Frontal cortex (tissue), 4 donors: ENCODE measurements around the gene ORMDL3. TPM values are rescaled to one million over a fixed set of nuclear protein-coding genes. Genes with fewer than 3 reads are reported as not detected.

Experiments
- DNase-seq, 2 donors: peaks; one replicate each; pipeline ENCODE4 v3.0.0; 2012; ENCODE audit warnings: low spot score in 2 of 2
- FAIRE-seq: peaks from 2 replicates; lab custom pipeline; 2012; peaks lifted over from hg19 to GRCh38; lab: Jason Lieb, UNC
- total RNA-seq: library from RNA; depleted of rRNA; stranded (reverse); fragments of >200 nt; gene quantifications from one replicate; pipeline ENCODE4 v1.2.3, GENCODE V29; 2014
- donor health status: control.
- donor health status: control.
- donor health status: control.

The ORMDL3 gene
- total RNA-seq = 38.3 TPM

- no peak for FAIRE-seq
Measured at GRCh38 chr17:39927101-39927928, at the start of gene ORMDL3, which contains the start of gene LRRC3C. Gene ORMDL3 (minus strand): TSS chr17:39927601. CDS start chr17:39924203, 3,398 bp downstream. Gene LRRC3C (plus strand): TSS chr17:39927732. CDS start chr17:39941524, 13,792 bp downstream.

GRCh38 chr17:39975801-39976200, 48.4 kb upstream of the ORMDL3 start:
- no peak for FAIRE-seq
- no peak for DNase-seq

More at GRCh38 chr17:39927101-39927928, at the start of gene ORMDL3, which contains the start of gene LRRC3C:
- DNase-seq = peak; percentile 92 to 96

- FAIRE-seq = no peak
- DNase-seq = no peak
Measured at GRCh38 chr17:39974433-39974832, 47.0 kb upstream of the ORMDL3 start.

GRCh38 chr17:39973496-39973895, 46.1 kb upstream of the ORMDL3 start:
- DNase-seq = no peak
- no peak for FAIRE-seq

- DNase-seq (no peak), FAIRE-seq (no peak)
Measured at GRCh38 chr17:39972271-39972670, 44.9 kb upstream of the ORMDL3 start.

GRCh38 chr17:39971076-39971603, 43.7 kb upstream of the ORMDL3 start:
- FAIRE-seq = no peak
- no peak for DNase-seq

GRCh38 chr17:39970157-39970692, 42.8 kb upstream of the ORMDL3 start:
- FAIRE-seq (no peak), DNase-seq (no peak)

GRCh38 chr17:39969375-39969774, 42.0 kb upstream of the ORMDL3 start:
- DNase-seq (no peak), FAIRE-seq (no peak)

GRCh38 chr17:39968761-39969160, 41.4 kb upstream of the ORMDL3 start:
- FAIRE-seq = no peak
- DNase-seq = no peak

GRCh38 chr17:39966771-39967170, 39.4 kb upstream of the ORMDL3 start:
- FAIRE-seq = no peak
- no peak for DNase-seq

GRCh38 chr17:39965017-39965699, 37.8 kb upstream of the ORMDL3 start:
- FAIRE-seq (no peak), DNase-seq (no peak)

GRCh38 chr17:39963829-39964228, 36.4 kb upstream of the ORMDL3 start:
- DNase-seq = no peak
- no peak for FAIRE-seq

- DNase-seq = no peak
- no peak for FAIRE-seq
Measured at GRCh38 chr17:39962642-39963220, 35.3 kb upstream of the ORMDL3 start, which contains the start of gene GSDMA. Gene GSDMA (plus strand): TSS chr17:39963004. CDS start chr17:39965688, 2,684 bp downstream.

- no peak for FAIRE-seq
- no peak for DNase-seq
Measured at GRCh38 chr17:39960524-39961041, 33.2 kb upstream of the ORMDL3 start.

- DNase-seq = no peak
- no peak for FAIRE-seq
Measured at GRCh38 chr17:39955726-39956225, 28.4 kb upstream of the ORMDL3 start.

- FAIRE-seq (no peak), DNase-seq (no peak)
Measured at GRCh38 chr17:39954876-39955275, 27.5 kb upstream of the ORMDL3 start.

GRCh38 chr17:39953471-39953888, 26.1 kb upstream of the ORMDL3 start:
- DNase-seq (no peak), FAIRE-seq (no peak)

- peak; percentile 89 to 94 for DNase-seq
- FAIRE-seq = no peak
Measured at GRCh38 chr17:39952680-39953470, 25.5 kb upstream of the ORMDL3 start.
